Activated CD4-positive, alpha-beta T cell treated with anti-CD3 and anti-CD28 coated beads, Interleukin-2, amount 10 ng/mL, durations not matched to agents 7 days and 5 days (primary cell): ENCODE results near the gene SERGEF. TPM values are rescaled to one million over a fixed set of nuclear protein-coding genes. Genes with fewer than 3 reads are reported as not detected.

Experiments
- CTCF ChIA-PET: fragments of 350-600 bp; sonication (Branson Sonifier 250); formaldehyde crosslinking; loops from one replicate; lab custom pipeline; 2021; ENCODE audit warnings: antibody characterized with exemption; lab: Charles Lee
- POLR2A ChIA-PET: fragments of 350-600 bp; sonication (Branson Sonifier 250); formaldehyde crosslinking; loops from one replicate; lab custom pipeline; 2021; ENCODE audit warnings: antibody characterized with exemption; lab: Charles Lee
- DNase-seq: peaks from one replicate; pipeline ENCODE4 v3.0.0-alpha.2; 2020
- H3K27ac Mint-ChIP-seq: one replicate; pipeline ENCODE4 v1.8.0; 2021; ENCODE audit warnings: mild to moderate bottlenecking, moderate library complexity, mixed read lengths
- H3K27me3 Mint-ChIP-seq: one replicate; pipeline ENCODE4 v1.8.0; 2021; ENCODE audit warnings: mixed read lengths
- H3K36me3 Mint-ChIP-seq: one replicate; pipeline ENCODE4 v1.8.0; 2021; ENCODE audit warnings: low read depth, mixed read lengths
- H3K4me1 Mint-ChIP-seq: one replicate; pipeline ENCODE4 v1.8.0; 2021; ENCODE audit warnings: mixed read lengths
- H3K4me3 Mint-ChIP-seq: one replicate; pipeline ENCODE4 v1.8.0; 2021; ENCODE audit warnings: mild to moderate bottlenecking, moderate library complexity, mixed read lengths
- H3K9me3 Mint-ChIP-seq: one replicate; pipeline ENCODE4 v1.8.0; 2021; ENCODE audit warnings: mixed read lengths
- total RNA-seq, 2 experiments: library from RNA; stranded (reverse); gene quantifications; one replicate each; pipeline ENCODE4 v1.2.3, GENCODE V29; 2021

SERGEF gene
- total RNA-seq, 2 experiments from 2014 or later = 33.7 to 33.9 TPM

DNA sequence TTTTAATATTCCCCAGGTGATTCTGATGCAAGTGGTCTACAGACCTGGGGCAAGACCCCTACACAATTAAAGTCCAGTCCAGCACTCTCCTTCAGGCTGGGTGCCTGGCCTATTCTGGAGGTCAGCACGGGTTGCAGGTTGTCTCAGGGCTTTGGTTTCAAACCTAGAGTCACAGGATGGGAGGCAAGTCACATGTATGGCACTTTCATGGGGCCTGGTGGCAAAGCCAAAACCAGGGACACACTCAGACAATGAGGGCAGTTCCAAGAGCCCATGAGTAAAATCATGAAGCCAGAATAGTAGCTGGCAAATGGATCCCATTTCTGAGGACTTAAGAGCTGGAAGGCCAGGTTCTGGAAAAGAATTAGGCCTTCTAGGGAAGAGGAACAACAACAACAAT lies 181.6 kb downstream of the SERGEF start:
- H3K27ac Mint-ChIP-seq = no peak overlapping the region
- ChIA-PET POLR2A (no interaction called here), CTCF (interaction anchor here (1.0 to 1.4 kb wide), 2 partner anchors 10 to 79 kb away, joined by 3 to 5 read pairs; no protein-coding TSS in a partner anchor)
- no peaks in the 10 kb centered on the region for H3K36me3 Mint-ChIP-seq
- H3K27me3 Mint-ChIP-seq = no peaks in the 10 kb centered on the region
- no peak overlapping the region for H3K4me3 Mint-ChIP-seq
- H3K9me3 Mint-ChIP-seq = no peaks in the 10 kb centered on the region
- no peaks in the 10 kb centered on the region for H3K4me1 Mint-ChIP-seq
- DNase-seq = no peak

DNA sequence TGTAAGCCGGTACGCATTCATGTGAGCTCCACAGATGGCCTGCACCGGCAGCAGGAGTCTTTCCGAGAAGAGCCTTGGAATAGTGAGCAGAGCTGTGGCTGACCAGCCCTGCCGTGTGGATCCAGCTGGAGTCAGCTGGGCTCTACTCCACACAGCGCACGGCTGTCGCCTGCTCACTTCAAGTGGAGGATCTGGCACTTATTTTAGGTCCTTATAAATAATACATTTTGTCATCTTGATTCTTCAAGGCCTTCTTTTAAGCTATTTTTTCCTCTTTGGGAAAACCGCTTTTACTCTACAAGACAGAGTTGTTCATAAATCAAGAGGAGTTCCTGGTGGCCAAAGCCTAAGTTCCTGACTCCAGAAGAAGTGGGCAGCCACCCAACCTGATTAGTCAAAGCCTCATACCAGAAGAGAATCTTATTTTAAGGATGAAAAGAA lies 184.5 kb downstream of the SERGEF start:
- no peaks in the 10 kb centered on the region for H3K27me3 Mint-ChIP-seq

GRCh38 chr11:17827006-17827405 lies 185.8 kb downstream of the SERGEF start:
- DNase-seq = no peak
- ChIA-PET CTCF (interaction anchor here (0.6 kb wide), 1 partner anchor 16 kb away, joined by 3 read pairs; no protein-coding TSS in a partner anchor), POLR2A (no interaction called here)
- Mint-ChIP-seq H3K4me3 (no peak overlapping the region), H3K36me3 (no peaks in the 10 kb centered on the region), H3K9me3 (no peaks in the 10 kb centered on the region), H3K27ac (no peak overlapping the region), H3K27me3 (no peaks in the 10 kb centered on the region), H3K4me1 (no peaks in the 10 kb centered on the region)

More for the DNA sequence above, 184.5 kb downstream of the SERGEF start:
- ChIA-PET POLR2A (no interaction called here), CTCF (interaction anchor here (0.6 kb wide), 1 partner anchor 88 kb away, joined by 3 read pairs; no protein-coding TSS in a partner anchor)
- Mint-ChIP-seq H3K4me3 (no peak overlapping the region), H3K9me3 (no peaks in the 10 kb centered on the region), H3K36me3 (no peaks in the 10 kb centered on the region), H3K27ac (no peak overlapping the region), H3K4me1 (no peaks in the 10 kb centered on the region)
- DNase-seq = no peak

- H3K27me3 Mint-ChIP-seq = no peaks in the 10 kb centered on the region
- no peaks in the 10 kb centered on the region for H3K36me3 Mint-ChIP-seq
- POLR2A ChIA-PET = no interaction called here
- CTCF ChIA-PET = no interaction called here
- H3K9me3 Mint-ChIP-seq = no peaks in the 10 kb centered on the region
- DNase-seq = no peak
- H3K27ac Mint-ChIP-seq = no peak overlapping the region
- no peaks in the 10 kb centered on the region for H3K4me1 Mint-ChIP-seq
- no peak overlapping the region for H3K4me3 Mint-ChIP-seq
These were observed 190.5 kb downstream of the SERGEF start for GRCh38 chr11:17822401-17822781.

GRCh38 chr11:17821648-17822400 lies 191.0 kb downstream of the SERGEF start:
- CTCF ChIA-PET = interaction anchor here (0.7 kb wide), 1 partner anchor 53 kb away, joined by 3 read pairs; no protein-coding TSS in a partner anchor

GRCh38 chr11:17816232-17816931 lies 196.5 kb downstream of the SERGEF start:
- no peaks in the 10 kb centered on the region for H3K4me1 Mint-ChIP-seq
- H3K36me3 Mint-ChIP-seq = no peaks in the 10 kb centered on the region
- no peak overlapping the region for H3K27ac Mint-ChIP-seq
- no peaks in the 10 kb centered on the region for H3K27me3 Mint-ChIP-seq
- CTCF ChIA-PET = interaction anchor here (0.6 to 1.9 kb wide), 4 partner anchors 9 to 107 kb away, joined by 3 to 4 read pairs (median 4); no protein-coding TSS in a partner anchor
- POLR2A ChIA-PET = no interaction called here
- DNase-seq = no peak
- no peak overlapping the region for H3K4me3 Mint-ChIP-seq
- no peaks in the 10 kb centered on the region for H3K9me3 Mint-ChIP-seq

More at GRCh38 chr11:17821648-17822400, 191.0 kb downstream of the SERGEF start:
- POLR2A ChIA-PET = no interaction called here
- no peaks in the 10 kb centered on the region for H3K36me3 Mint-ChIP-seq
- no peaks in the 10 kb centered on the region for H3K27me3 Mint-ChIP-seq
- H3K27ac Mint-ChIP-seq = no peak overlapping the region
- H3K4me1 Mint-ChIP-seq = no peaks in the 10 kb centered on the region
- no peaks in the 10 kb centered on the region for H3K9me3 Mint-ChIP-seq
- H3K4me3 Mint-ChIP-seq = no peak overlapping the region
- no peak for DNase-seq

DNA sequence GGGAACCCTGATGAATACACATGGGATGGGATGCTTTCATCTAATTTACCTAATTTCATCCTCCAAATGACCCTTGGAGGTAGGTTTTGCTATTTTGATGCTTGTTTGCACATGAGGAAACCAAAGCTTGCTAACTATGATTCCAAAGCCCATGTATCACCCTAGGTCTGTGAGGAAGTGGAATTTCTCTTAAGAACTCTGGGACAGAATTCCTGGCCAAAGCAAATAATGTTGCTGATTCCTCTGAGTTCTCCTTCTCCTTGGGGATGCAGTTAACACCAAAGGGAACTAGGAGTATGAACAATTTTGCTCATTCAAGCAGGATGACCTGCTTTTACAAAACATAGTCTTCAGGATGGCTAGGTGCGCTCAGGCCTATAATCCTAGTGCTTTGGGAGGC lies 198.3 kb downstream of the SERGEF start:
- no peak for DNase-seq
- Mint-ChIP-seq H3K36me3 (no peaks in the 10 kb centered on the region), H3K4me1 (no peaks in the 10 kb centered on the region), H3K4me3 (no peak overlapping the region), H3K27ac (no peak overlapping the region), H3K9me3 (no peaks in the 10 kb centered on the region), H3K27me3 (no peaks in the 10 kb centered on the region)
- POLR2A ChIA-PET = no interaction called here
- CTCF ChIA-PET = no interaction called here

- Mint-ChIP-seq H3K27ac (no peak overlapping the region), H3K4me1 (no peaks in the 10 kb centered on the region), H3K27me3 (no peaks in the 10 kb centered on the region), H3K9me3 (no peaks in the 10 kb centered on the region), H3K4me3 (no peak overlapping the region), H3K36me3 (no peaks in the 10 kb centered on the region)
- no peak for DNase-seq
- ChIA-PET POLR2A (no interaction called here), CTCF (interaction anchor here (0.6 kb wide), 1 partner anchor 93 kb away, joined by 3 read pairs; no protein-coding TSS in a partner anchor)
These were observed 199.3 kb downstream of the SERGEF start for GRCh38 chr11:17813391-17814059.

- Mint-ChIP-seq H3K9me3 (no peaks in the 10 kb centered on the region), H3K27me3 (no peaks in the 10 kb centered on the region), H3K36me3 (no peaks in the 10 kb centered on the region), H3K27ac (no peak overlapping the region), H3K4me3 (no peak overlapping the region), H3K4me1 (no peaks in the 10 kb centered on the region)
- ChIA-PET CTCF (interaction anchor here (0.6 kb wide), 1 partner anchor 93 kb away, joined by 3 read pairs; no protein-coding TSS in a partner anchor), POLR2A (no interaction called here)
- DNase-seq = no peak
These were observed 200.0 kb downstream of the SERGEF start for GRCh38 chr11:17812865-17813187.

DNA sequence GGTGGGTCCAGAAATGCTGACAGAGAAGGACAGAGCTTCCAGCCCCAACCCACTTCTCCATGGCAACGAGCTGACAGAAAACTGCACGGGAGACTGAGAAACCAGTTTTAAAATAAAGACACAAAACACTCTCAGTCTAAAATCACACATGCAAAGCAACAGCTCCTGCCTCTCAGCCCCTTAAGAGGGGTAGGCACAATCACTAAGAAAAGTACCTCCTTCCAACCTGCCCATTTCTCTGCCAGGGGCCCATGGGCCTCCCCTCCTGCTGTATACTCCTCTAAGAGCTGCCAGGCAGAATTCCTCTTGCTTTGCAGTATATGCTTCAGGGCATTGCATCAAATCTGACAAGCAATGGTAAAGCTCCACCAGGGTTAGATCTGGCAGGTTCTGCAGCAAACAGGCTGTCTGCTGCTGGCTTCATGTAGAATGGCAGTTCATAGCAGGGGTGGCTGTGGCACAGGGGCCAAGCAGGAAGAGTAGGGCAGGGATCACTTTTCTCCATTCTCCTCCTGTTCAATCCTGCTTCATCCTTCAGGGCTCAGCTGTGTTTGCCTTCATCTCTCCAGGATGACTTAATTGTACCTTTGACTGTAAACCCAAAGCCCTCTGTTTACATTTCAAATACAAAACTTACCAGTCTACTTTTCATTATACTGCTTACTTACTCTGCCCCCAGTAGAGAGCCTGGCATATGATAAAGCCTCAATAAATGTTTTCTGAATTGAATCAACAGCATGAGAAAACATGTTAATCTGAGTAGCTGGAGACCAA lies 200.6 kb downstream of the SERGEF start:
- Mint-ChIP-seq H3K27ac (no peak overlapping the region), H3K36me3 (no peaks in the 10 kb centered on the region), H3K27me3 (no peaks in the 10 kb centered on the region), H3K9me3 (no peaks in the 10 kb centered on the region), H3K4me1 (no peaks in the 10 kb centered on the region), H3K4me3 (no peak overlapping the region)
- ChIA-PET CTCF (interaction anchor here (0.5 kb wide), 1 partner anchor 695 kb away, joined by 4 read pairs; no protein-coding TSS in a partner anchor), POLR2A (no interaction called here)
- no peak for DNase-seq

DNA sequence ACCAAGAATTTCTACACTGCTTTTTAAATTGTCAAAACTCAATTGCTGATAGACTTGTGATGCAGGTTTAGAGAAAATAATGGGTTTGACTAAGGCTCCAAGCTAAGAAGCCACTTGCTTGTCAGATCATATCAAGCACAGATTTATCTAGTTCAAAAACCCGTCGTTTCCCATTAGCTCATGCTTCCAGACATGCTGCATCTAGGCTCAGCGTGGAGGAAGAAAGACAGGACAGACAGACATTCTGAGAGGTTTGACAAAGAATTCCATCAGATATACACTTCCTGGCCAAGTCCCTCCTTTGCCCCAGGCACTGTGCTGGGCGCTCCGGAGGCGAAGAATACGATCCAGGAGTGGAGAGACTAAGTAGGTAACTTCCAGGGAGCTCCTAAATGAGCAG lies 201.5 kb downstream of the SERGEF start:
- Mint-ChIP-seq H3K9me3 (no peaks in the 10 kb centered on the region), H3K4me3 (no peak overlapping the region), H3K4me1 (no peaks in the 10 kb centered on the region), H3K27ac (no peak overlapping the region), H3K36me3 (no peaks in the 10 kb centered on the region), H3K27me3 (no peaks in the 10 kb centered on the region)
- ChIA-PET POLR2A (no interaction called here), CTCF (interaction anchor here (0.5 to 1.1 kb wide), 4 partner anchors 16 to 694 kb away, joined by 3 to 4 read pairs (median 3); no protein-coding TSS in a partner anchor)
- no peak for DNase-seq

DNA sequence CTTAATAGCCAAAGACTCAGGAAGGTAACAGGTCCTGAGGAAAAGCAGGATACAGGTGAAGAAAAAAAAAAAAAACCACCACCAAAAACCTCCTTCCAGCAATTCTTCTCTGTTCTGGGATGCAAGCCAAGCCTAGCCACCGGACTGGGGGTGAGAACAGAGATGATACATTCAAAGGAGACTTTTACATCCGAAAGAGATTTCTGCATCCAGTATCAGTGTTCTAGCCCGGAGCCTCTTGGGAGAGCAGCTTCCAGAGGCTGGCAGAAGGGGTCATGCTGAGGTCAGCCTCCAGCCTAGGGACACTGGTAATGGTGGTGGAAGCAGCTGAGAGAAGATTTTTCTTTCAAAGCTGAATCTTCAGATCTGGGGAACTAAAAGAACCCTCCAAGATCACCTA lies 202.1 kb downstream of the SERGEF start:
- CTCF ChIA-PET = interaction anchor here (0.8 to 1.1 kb wide), 4 partner anchors 12 to 206 kb away, joined by 3 read pairs; no protein-coding TSS in a partner anchor
- no peak overlapping the region for H3K4me3 Mint-ChIP-seq
- POLR2A ChIA-PET = no interaction called here
- H3K27ac Mint-ChIP-seq = no peak overlapping the region
- no peak for DNase-seq
- H3K36me3 Mint-ChIP-seq = no peaks in the 10 kb centered on the region
- no peaks in the 10 kb centered on the region for H3K9me3 Mint-ChIP-seq
- no peaks in the 10 kb centered on the region for H3K27me3 Mint-ChIP-seq
- no peaks in the 10 kb centered on the region for H3K4me1 Mint-ChIP-seq
